ENCODE measurements around the gene ITGB1.

- TF ChIP-seq CHD2 (IDR thresholded peaks at IDR 0.05; ENCODE audit: low read length) = no peak
- no peak for TF ChIP-seq EP300 (IDR thresholded peaks at IDR 0.05; ENCODE audit: borderline replicate concordance in 1 of 2, low read depth in 2 of 2, low read length in 2 of 2)
Observed at GRCh38 chr10:32878646-32879045, 79.4 kb downstream of the ITGB1 start.

Data from H1 (cell line).